IMR-90 (cell line): ENCODE results near the gene PHGDH. TPM values are rescaled to one million over a fixed set of nuclear protein-coding genes. Genes with fewer than 3 reads are reported as not detected.

Experiments used
- ATAC-seq: fragments of 200-7000 bp; cut with Tn5 transposase; 2 replicates; pipeline ENCODE4 v1.9.1; 2020; ENCODE audit warnings: low read depth, mild to moderate bottlenecking, moderate library complexity
- BruUV-seq: library from RNA; stranded (reverse); fragments of 400-500 nt; replicated peaks from 2 replicates; lab custom pipeline; 2021; lab: Mats Ljungman, UMichigan
- CTCF ChIA-PET: fragments of 300-600 bp; formaldehyde crosslinking; extraction: SDS; loops from one replicate; lab custom pipeline; 2021; ENCODE audit warnings: antibody characterized with exemption; lab: Yijun Ruan, JAX
- POLR2A ChIA-PET: fragments of 300-600 bp; sonication (Branson Sonifier 250); formaldehyde crosslinking; loops from one replicate; lab custom pipeline; 2022; ENCODE audit warnings: antibody characterized with exemption; ENCODE audit not compliant: unreplicated experiment; lab: Charles Lee
- DNase-seq: peaks from one replicate; pipeline ENCODE4 v3.0.0; 2013
- H2AFZ ChIP-seq: replicated peaks from 2 replicates; pipeline ENCODE3; 2013; ENCODE audit warnings: low read length, mild to moderate bottlenecking; ENCODE audit not compliant: poor library complexity
- H2AK5ac ChIP-seq: 2 replicates; pipeline ENCODE4 v1.6.1; 2013; ENCODE audit warnings: low read depth, low read length, inconsistent platforms
- H2AK9ac ChIP-seq: replicated peaks from 2 replicates; pipeline ENCODE3; 2013; ENCODE audit warnings: mild to moderate bottlenecking, low read depth, low read length, moderate library complexity; ENCODE audit not compliant: poor library complexity
- H2BK120ac ChIP-seq: 2 replicates; pipeline ENCODE4 v1.6.1; 2013; ENCODE audit warnings: low read depth, low read length, inconsistent platforms
- H2BK15ac ChIP-seq: 3 replicates; pipeline ENCODE4 v1.6.1; 2013; ENCODE audit warnings: low read depth, low read length, inconsistent platforms
- H2BK20ac ChIP-seq: 2 replicates; pipeline ENCODE4 v1.6.1; 2013; ENCODE audit warnings: low read depth, mild to moderate bottlenecking, inconsistent platforms, low read length, moderate library complexity
- H2BK5ac ChIP-seq: 2 replicates; pipeline ENCODE4 v1.6.1; 2013; ENCODE audit warnings: mild to moderate bottlenecking, low read depth, low read length, inconsistent platforms; ENCODE audit not compliant: poor library complexity, severe bottlenecking
- H3K14ac ChIP-seq: replicated peaks from 2 replicates; pipeline ENCODE4 v1.6.1; 2013; ENCODE audit warnings: low read depth, low read length, inconsistent platforms
- H3K18ac ChIP-seq: 2 replicates; pipeline ENCODE4 v1.6.1; 2013; ENCODE audit warnings: low read depth, low read length, control low read depth
- H3K23ac ChIP-seq: 2 replicates; pipeline ENCODE4 v1.6.1; 2013; ENCODE audit warnings: low read depth, low read length, inconsistent platforms
- H3K27ac ChIP-seq: 2 replicates; pipeline ENCODE4 v1.5.1; 2013; ENCODE audit warnings: mild to moderate bottlenecking, control low read depth, low read length; ENCODE audit not compliant: insufficient read depth
- H3K27me3 ChIP-seq: 2 replicates; pipeline ENCODE4 v1.6.1; 2013; ENCODE audit warnings: low read length; ENCODE audit not compliant: control insufficient read depth, insufficient read depth
- H3K36me3 ChIP-seq: 2 replicates; pipeline ENCODE4 v1.6.1; 2013; ENCODE audit warnings: low read length, mixed read lengths; ENCODE audit not compliant: control insufficient read depth, insufficient read depth
- H3K4ac ChIP-seq: 2 replicates; pipeline ENCODE4 v1.6.1; 2013; ENCODE audit warnings: low read depth, low read length, inconsistent platforms
- H3K4me1 ChIP-seq: 2 replicates; pipeline ENCODE4 v1.6.1; 2013; ENCODE audit warnings: low read length, mixed read lengths; ENCODE audit not compliant: control insufficient read depth, insufficient read depth
- H3K4me2 ChIP-seq: 2 replicates; pipeline ENCODE4 v1.6.1; 2013; ENCODE audit warnings: low read depth, mild to moderate bottlenecking, control low read depth, low read length, moderate library complexity
- H3K4me3 ChIP-seq: 2 replicates; pipeline ENCODE4 v1.5.1; 2013; ENCODE audit warnings: low read depth, mild to moderate bottlenecking, control low read depth, low read length, moderate library complexity; ENCODE audit not compliant: insufficient read depth
- H3K56ac ChIP-seq: 2 replicates; pipeline ENCODE4 v1.6.1; 2013; ENCODE audit warnings: low read length, inconsistent platforms; ENCODE audit not compliant: insufficient read depth; ENCODE audit errors: extremely low read depth
- H3K79me1 ChIP-seq, 2 experiments: 2 replicates each; pipeline ENCODE4 v1.6.1; 2013; ENCODE audit warnings: low read length in 2 of 2, inconsistent platforms in 1 of 2, low read depth in 1 of 2
- H3K9ac ChIP-seq: 2 replicates; pipeline ENCODE4 v1.6.1; 2013; ENCODE audit warnings: low read depth, low read length, control low read depth
- H3K9me1 ChIP-seq: 2 replicates; pipeline ENCODE4 v1.6.1; 2013; ENCODE audit warnings: low read length, inconsistent platforms; ENCODE audit not compliant: insufficient read depth
- H3K9me3 ChIP-seq: 2 replicates; pipeline ENCODE4 v1.6.1; 2013; ENCODE audit warnings: low read length; ENCODE audit not compliant: control insufficient read depth, insufficient read depth
- H4K20me1 ChIP-seq: 2 replicates; pipeline ENCODE4 v1.6.1; 2013; ENCODE audit warnings: low read length, inconsistent platforms; ENCODE audit not compliant: insufficient read depth
- H4K5ac ChIP-seq: 2 replicates; pipeline ENCODE4 v1.6.1; 2013; ENCODE audit warnings: mild to moderate bottlenecking, low read depth, low read length, control low read depth
- H4K8ac ChIP-seq, 2 experiments: 2 replicates each; pipeline ENCODE4 v1.6.1; 2013; ENCODE audit warnings: low read depth in 2 of 2, low read length in 2 of 2, control low read depth in 1 of 2, inconsistent platforms in 1 of 2
- H4K91ac ChIP-seq: 2 replicates; pipeline ENCODE4 v1.6.1; 2013; ENCODE audit warnings: low read depth, low read length, inconsistent platforms; ENCODE audit not compliant: insufficient read depth
- BHLHE40 ChIP-seq: fragments of 150-350 bp; IDR thresholded peaks from 2 replicates; pipeline ENCODE4 v1.6.1; 2016; ENCODE audit warnings: mild to moderate bottlenecking, low read depth, low read length
- CEBPB ChIP-seq: IDR thresholded peaks from 2 replicates; pipeline ENCODE4 v1.6.1; 2012; ENCODE audit warnings: low read depth, low read length, improper control_type of control experiment
- CHD1 ChIP-seq: IDR thresholded peaks from 2 replicates; pipeline ENCODE4 v1.6.1; 2012; ENCODE audit warnings: low read depth, low read length, improper control_type of control experiment
- FOS ChIP-seq: fragments of 150-350 bp; IDR thresholded peaks from 2 replicates; pipeline ENCODE4 v1.6.1; 2016; ENCODE audit warnings: low read depth, low read length
- MAZ ChIP-seq: IDR thresholded peaks from 2 replicates; pipeline ENCODE4 v1.6.1; 2012; ENCODE audit warnings: low read depth, mild to moderate bottlenecking, low read length, improper control_type of control experiment, moderate library complexity, borderline replicate concordance
- MXI1 ChIP-seq: IDR thresholded peaks from 2 replicates; pipeline ENCODE4 v1.6.1; 2012; ENCODE audit warnings: low read depth, mild to moderate bottlenecking, low read length, moderate library complexity, borderline replicate concordance
- RCOR1 ChIP-seq: IDR thresholded peaks from 2 replicates; pipeline ENCODE4 v1.6.1; 2012; ENCODE audit warnings: mild to moderate bottlenecking, low read length, improper control_type of control experiment; ENCODE audit not compliant: insufficient replicate concordance
- RFX5 ChIP-seq: IDR thresholded peaks from 2 replicates; pipeline ENCODE4 v1.8.0; 2012; ENCODE audit warnings: low read depth, mild to moderate bottlenecking, low read length, moderate library complexity
- SMC3 ChIP-seq: fragments of 150-350 bp; IDR thresholded peaks from 2 replicates; pipeline ENCODE4 v1.6.1; 2016; ENCODE audit warnings: low read depth, mild to moderate bottlenecking, antibody characterized with exemption, low read length, moderate library complexity
- WGBS, 2 experiments: methylation state at CpG; one replicate each; pipeline versions ENCODE4 v1.1.5 to v1.1.7; 2013; ENCODE audit warnings: missing lambda C conversion rate in 2 of 2; ENCODE audit not compliant: insufficient read length in 1 of 2; ENCODE audit errors: extremely low coverage in 2 of 2; 5-methylcytosine and 5-hydroxymethylcytosine counted together
- dilution Hi-C: fragments of 300-500 bp; cut with HindIII; formaldehyde crosslinking; loops from one replicate; pipeline ENCODE4 v1.14.3; 2018; ENCODE audit warnings: low sequenced_read_pairs; ENCODE audit not compliant: unreplicated experiment
- in situ Hi-C: fragments of 300-500 bp; cut with MboI; formaldehyde crosslinking; loops from 3 replicates; pipeline ENCODE4 v1.14.3; 2019; ENCODE audit warnings: low sequenced_read_pairs, inconsistent platforms, mixed read lengths
- intact Hi-C: fragments of 100-400 bp; cut with micrococcal nuclease; formaldehyde crosslinking; loops from 2 replicates; pipeline ENCODE4 v1.10.0; 2022
- polyA plus RNA-seq, 3 experiments: library from polyadenylated mRNA; depleted of rRNA; stranded (reverse); fragments of >200 nt; gene quantifications; 2 replicates each; pipeline ENCODE4 v1.2.3, GENCODE V29; 2012; ENCODE audit warnings: low replicate concordance in 1 of 3
- total RNA-seq: library from RNA; depleted of rRNA; stranded (reverse); fragments of >200 nt; gene quantifications from 2 replicates; pipeline ENCODE4 v1.2.3, GENCODE V29; 2012
- TF ChIP-seq, protein P1 (sequence below): conservative IDR thresholded peaks from 2 replicates; pipeline ENCODE4 v1.5.1; 2012; ENCODE audit warnings: mild to moderate bottlenecking, low read depth, low read length, improper control_type of control experiment

Gene PHGDH
- total and polyA plus RNA-seq, 2 of the 4 experiments (the other 2 are of a cell fraction), result 87.9 to 331 TPM

DNA sequence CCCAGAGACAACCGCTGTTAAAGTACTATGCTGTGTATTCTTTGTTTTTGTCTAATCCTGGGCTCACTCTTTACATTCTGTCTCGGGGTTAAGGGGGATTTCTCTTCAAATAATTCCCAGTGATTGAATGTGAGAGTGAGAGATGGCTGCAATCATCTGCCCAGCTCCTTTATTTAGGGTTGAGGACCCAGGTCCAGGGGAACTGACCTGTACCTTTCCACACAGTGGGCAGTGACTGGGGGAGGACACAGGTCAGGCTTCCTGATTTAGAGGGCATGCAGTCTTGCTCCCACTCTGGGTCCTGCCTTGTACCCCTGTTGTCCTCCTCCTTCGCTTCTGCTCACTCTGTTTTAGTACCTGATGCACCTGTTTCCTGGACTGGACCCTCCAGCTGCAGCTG is 22.0 kb downstream of the PHGDH start:
- POLR2A ChIA-PET, result no interaction called here
- no peak overlapping the region for H4K5ac ChIP-seq
- peaks cover 27% of the 10 kb centered on the region; the same call in 1 of the 2 replicates for H4K20me1 ChIP-seq
- peaks cover 5 to 32% of the 10 kb centered on the region in 2 experiments; a peak in 3 of 4 replicates for H3K79me1 ChIP-seq
- DNase-seq, result no peak
- no peak overlapping the region for H3K4me2 ChIP-seq
- H4K91ac ChIP-seq, result no peak overlapping the region
- no TSS peak for BruUV-seq
- no peak overlapping the region for H2AK9ac ChIP-seq
- TF ChIP-seq RCOR1 (no peak), FOS (no peak), CEBPB (no peak), MAZ (no peak), MXI1 (no peak), BHLHE40 (no peak), SMC3 (no peak), CHD1 (no peak), RFX5 (no peak)
- TF ChIP-seq, protein P1, sequence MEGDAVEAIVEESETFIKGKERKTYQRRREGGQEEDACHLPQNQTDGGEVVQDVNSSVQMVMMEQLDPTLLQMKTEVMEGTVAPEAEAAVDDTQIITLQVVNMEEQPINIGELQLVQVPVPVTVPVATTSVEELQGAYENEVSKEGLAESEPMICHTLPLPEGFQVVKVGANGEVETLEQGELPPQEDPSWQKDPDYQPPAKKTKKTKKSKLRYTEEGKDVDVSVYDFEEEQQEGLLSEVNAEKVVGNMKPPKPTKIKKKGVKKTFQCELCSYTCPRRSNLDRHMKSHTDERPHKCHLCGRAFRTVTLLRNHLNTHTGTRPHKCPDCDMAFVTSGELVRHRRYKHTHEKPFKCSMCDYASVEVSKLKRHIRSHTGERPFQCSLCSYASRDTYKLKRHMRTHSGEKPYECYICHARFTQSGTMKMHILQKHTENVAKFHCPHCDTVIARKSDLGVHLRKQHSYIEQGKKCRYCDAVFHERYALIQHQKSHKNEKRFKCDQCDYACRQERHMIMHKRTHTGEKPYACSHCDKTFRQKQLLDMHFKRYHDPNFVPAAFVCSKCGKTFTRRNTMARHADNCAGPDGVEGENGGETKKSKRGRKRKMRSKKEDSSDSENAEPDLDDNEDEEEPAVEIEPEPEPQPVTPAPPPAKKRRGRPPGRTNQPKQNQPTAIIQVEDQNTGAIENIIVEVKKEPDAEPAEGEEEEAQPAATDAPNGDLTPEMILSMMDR, result no peak
- intact Hi-C loops, result no loop called here
- no peak overlapping the region for H2BK20ac ChIP-seq
- no peaks in the 10 kb centered on the region for H3K27me3 ChIP-seq
- WGBS, 2 experiments, result 80% methylated on average over 1 of the region's 3 CpGs; no CpG with 5 or more reads in 1 of the 2 experiments
- no peak for ATAC-seq
- peaks cover 9% of the 10 kb centered on the region; the same call in 1 of the 2 replicates for H3K9me1 ChIP-seq
- no peak overlapping the region for H3K9ac ChIP-seq
- H3K36me3 ChIP-seq, result peaks cover 73% of the 10 kb centered on the region
- H2AK5ac ChIP-seq, result no peak overlapping the region
- dilution Hi-C loops, result no loop called here
- H2BK5ac ChIP-seq, result no peak overlapping the region
- no peaks in the 10 kb centered on the region for H3K9me3 ChIP-seq
- H3K14ac ChIP-seq, result no peak overlapping the region
- H4K8ac ChIP-seq, result no peak overlapping the region
- H3K23ac ChIP-seq, result no peak overlapping the region
- H3K27ac ChIP-seq, result no peak overlapping the region
- no peak overlapping the region for H3K4me3 ChIP-seq
- no peak overlapping the region for H2BK15ac ChIP-seq
- no peak overlapping the region for H3K56ac ChIP-seq
- H2AFZ ChIP-seq, result no peak overlapping the region
- H3K18ac ChIP-seq, result no peak overlapping the region
- no peaks in the 10 kb centered on the region for H3K4me1 ChIP-seq
- no peak overlapping the region for H3K4ac ChIP-seq
- no peak overlapping the region for H2BK120ac ChIP-seq
- CTCF ChIA-PET, result interaction anchor here (0.9 kb wide), 1 partner anchor 13 kb away, joined by 3 read pairs; no protein-coding TSS in a partner anchor
- in situ Hi-C loops, result loop anchor here (10.0 kb wide), 1 partner anchor 191 kb away; no protein-coding TSS in a partner anchor
